Measurements from ENCODE around the gene IFI27.
A peak's percentile ranks its signal among the peaks of the same experiment; 100 is the strongest.
"Not testable (repeated sequence)": the region's sequence is repeated elsewhere in the genome, so short reads cannot be mapped to it uniquely, and the experiment has no call there.

The IFI27 gene

DNA sequence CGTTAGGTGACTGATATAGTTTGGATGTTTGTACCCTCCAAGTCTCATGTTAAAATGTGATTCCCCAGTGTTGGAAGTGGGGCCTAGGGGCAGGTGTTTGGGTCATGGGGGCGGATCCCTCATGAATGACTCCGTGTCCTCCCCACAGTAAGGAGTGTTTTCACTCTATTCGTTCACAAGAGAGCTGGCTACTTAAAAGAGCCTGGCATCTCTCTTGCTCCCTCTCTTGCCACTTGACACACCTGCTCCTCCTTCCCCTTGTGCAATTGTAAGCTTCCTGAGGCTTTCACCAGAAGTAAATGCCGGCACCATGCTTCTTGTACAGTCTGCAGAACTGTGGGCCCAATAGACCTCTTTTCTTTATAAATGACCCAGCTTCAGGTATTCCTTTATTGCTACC lies 16.3 kb downstream of the IFI27 start:
- no peak for DNase-seq

DNA sequence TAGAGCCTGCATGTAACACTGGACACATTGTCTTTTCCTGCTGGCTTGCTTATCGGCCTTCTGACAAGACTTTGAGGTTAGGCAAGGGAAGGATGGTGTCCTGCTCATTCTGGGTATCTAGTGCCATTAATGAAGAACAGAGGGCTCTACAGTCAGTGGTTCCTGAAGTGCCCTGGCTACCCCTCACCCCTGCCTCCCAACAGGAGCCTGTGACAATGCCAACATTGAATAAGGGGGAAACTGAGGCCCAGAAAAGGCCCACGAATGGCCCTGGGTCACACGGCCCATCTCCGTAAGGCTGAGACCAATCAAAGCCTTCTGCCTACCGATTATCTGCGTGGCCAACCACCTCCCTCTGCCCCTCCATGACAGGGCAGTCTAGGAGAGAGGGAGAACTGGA lies 16.8 kb downstream of the IFI27 start:
- DNase-seq: no peak

DNA sequence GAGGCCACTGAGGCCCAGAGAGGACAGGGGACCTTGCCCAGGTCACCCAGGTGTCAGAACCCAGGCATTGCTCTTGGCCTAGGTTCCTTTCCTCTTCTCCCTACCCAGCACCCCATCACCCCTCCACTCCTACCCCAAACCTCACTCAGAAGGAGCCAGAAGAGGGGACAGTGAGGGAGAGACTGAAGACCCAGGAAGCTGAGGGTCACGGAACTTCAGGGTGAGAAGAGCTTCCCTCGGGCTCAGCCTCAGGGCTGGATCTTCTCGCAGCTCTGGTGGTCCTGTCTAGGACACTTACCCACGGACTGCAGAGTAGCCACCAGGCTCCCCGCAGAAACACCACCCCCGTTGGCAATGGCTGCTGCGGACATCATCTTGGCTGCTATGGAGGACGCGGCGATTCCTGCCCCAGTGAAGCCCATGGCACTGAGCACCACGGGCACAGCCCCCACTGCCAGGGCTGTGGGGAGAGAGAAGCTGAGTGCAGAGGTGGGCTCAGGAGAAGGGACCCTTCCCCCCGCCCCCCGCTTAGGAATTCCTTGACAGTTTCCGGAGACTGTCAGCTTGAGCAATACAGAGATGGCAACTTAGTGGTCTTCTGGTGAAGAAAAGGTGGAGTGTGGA lies 17.8 kb downstream of the IFI27 start:
- no peak for DNase-seq

DNA sequence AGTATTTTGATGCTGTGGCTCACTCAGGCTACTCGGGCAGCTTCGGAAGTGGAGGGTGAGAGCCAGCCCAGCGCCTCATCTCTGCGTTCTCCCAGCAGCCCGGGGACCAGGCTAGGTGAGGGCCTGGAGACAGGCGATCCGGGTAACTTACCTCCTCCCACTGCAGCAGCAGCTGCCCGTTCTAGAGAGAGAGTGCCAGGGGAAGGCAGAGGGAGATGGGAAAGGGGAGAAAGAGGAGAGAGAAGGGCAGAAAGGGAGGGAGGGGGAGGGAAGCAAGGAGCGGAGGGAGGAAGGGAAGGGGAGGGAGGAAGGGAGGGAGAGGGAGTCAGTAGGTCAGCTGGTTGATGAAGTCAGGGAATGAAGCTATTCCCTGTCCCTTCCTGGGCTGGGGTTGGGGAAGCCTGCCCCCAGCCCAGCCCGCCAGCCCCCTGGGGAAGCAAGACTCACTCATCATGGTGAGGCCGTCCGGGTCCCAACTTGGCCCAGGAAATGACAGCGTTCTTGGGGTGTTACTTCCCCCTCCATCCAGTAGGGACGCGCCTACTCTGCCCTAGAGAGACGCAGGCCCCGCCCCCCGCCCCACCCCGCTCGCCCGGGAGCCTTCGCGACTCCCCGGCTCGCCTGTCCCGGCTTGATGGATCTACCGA lies 18.7 kb downstream of the IFI27 start, which contains the start of gene IFI27L2:
Gene IFI27L2, minus strand, starts transcription at position 494 of the 647 bp plus-strand sequence. Its CDS starts 40 bp downstream, at position 454.
- peak; percentile 37 for DNase-seq

DNA sequence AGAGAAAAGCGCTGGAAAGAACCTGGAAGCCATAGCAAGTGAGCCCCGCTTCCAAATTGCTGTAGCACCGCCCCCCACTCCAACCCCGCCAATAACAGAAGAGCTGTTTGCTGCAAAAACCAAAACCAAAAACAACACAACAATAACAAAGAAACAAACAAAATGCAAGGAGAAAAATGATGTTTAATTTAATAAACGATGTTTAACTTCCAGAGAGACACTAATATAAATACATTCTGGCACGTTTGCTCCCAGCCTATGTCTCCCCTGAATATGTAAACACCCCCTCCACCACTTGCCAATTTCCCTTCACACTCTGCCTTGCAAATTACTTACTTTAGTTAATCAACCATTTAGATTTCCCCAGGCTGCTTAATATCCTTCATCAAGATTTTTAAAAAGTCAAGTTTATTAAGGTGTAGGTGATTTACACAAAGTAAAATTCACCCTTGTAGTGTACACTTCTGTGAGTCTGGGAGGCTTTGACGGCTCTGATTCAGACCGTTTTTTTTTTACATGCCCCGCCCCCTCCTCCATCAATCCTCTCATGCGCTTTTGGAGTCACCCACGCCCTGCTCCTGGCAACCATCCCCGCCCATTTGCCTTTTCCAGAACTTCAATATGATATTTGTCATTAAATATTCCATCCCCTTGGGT lies 19.4 kb downstream of the IFI27 start:
- peak; percentile 6 for DNase-seq

DNA sequence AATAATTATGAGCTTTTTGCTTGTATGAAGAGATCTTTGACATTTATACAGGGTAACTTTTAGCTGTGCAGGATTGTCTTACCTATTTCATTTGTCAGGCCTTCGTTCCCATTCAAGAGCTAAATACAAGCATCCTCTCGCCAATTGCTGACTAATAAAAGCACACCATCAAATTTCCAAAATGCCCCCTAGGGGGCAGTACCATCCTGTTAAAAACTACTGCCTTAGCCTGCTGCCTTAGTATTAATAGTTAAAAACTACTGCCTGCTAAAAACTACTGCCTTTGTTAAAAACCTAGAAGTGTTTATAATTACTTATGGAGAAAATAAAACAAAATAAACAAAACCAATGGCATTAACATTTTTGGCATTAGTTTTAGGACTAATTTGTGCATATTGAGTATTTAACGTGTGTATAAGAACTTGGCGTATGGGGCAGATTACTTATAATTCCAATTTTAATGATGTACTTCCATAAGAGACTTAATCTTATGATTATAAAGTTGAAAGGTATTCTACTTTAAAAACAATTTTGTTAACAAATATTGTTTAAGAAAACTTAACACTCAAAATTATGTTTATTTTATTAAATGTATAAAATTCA lies 21.9 kb downstream of the IFI27 start:
- peak; percentile 58 for DNase-seq

DNA sequence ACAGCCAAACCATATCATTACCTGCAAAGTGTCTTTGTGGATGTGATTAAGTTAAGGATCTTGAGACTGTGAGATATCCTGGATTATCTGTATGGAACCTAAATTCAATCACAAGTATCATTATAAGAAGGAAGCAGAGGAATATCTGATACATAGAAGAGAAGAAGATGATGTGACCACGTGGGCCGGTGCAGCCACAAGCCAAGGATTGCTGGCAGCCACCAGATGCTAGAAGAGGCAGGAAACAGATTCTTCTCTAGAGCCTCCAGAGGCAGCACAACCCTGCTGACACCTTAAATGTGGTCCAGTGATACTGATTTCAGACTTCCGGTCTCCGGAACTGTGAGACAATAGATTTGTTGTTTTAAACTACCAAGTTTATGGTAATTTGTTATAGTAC lies 24.9 kb downstream of the IFI27 start:
- no peak for DNase-seq

DNA sequence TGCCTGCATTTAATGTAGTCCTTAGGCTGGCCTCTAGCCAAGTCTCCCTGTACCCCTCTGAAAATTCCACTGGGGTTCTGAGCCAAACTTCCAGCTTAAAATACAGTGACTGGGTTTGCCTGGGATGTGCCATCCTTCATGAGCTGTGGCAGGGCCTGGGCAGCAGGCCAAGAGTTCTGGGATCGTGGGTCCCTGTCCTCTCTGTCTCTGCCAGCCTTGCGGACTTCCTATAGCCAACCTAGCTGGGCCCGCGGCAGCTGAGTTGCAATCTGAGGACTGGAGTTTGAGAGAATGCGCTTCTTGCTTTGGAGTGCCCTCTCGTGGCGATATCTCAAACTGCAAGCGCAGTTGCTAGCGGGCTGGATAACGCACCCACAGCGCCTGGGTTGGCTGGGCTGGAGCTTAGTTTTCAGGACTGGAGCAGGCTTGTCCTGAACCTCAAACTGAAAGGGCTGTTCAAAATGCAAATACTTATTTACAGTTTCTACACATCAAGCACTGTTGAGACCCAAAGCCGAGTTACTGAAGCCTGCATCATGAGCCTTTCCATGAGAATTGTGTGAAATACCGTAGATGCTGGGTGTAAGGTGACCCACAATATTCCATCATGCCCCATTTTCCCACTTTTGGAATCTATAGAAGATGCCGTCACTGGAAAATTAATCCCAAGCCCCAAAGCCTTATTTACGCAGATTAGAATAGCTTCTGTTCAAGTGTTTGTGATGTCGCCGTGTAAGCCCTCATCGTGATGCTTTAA lies 26.2 kb downstream of the IFI27 start:
- peak; percentile 86 for DNase-seq

DNA sequence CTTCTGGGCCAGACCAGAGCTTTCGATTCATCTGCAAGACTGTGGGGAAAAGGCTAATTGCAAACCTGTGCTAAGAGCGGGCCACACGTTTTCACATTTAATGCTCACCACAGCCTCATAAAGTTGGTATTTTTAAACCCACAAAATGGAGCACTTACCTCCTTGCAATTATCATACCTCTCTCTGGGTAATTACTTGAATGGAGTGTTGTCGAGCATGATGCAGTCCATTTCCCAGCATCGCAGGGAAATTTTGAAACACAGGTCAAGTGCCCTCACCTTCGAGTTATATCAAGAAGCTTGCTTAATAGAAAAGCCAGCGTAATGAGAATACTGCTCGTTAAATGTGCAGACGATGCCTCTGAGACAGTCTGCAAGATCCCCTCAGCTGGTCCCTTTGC lies 27.7 kb downstream of the IFI27 start:
- DNase-seq: no peak

DNA sequence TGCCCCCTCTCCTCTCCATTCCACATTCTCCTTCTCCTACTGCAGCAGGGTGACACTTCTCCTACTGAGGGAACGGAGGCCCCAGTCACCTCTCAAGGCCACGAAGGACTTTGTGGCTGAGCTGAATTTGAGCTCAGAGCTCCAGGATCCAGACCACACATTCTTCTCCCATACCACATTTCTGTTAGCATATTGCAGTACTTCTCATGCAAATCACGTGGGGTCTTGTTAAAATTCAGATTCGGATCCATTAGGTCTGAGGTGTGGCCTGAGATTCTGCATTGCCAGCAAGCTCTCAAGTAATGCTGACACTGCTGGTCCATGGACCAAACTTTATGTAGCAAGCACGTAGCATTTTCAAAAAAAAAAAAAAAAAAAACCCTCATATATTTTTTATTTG lies 28.5 kb downstream of the IFI27 start:
- DNase-seq: no peak

DNA sequence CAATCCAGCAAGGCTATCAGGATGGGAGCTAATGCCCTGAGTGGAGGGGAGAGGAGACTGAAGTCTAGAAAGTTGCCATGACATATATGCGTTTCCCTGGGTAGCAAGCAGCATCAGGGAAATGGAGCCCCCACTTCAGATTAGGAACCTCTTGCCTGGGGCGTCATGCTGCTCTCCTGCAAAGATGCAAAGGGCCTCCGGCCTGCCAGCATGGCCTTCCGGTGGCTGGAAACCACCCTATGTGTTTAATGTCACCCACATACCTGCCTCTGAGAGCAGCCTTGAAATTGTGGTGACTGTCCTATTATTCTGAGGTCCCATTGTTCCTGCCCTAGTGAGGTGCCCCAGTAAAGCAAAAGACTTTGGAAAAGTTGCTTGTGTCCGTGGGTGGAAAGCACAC lies 28.9 kb downstream of the IFI27 start:
- no peak for DNase-seq

DNA sequence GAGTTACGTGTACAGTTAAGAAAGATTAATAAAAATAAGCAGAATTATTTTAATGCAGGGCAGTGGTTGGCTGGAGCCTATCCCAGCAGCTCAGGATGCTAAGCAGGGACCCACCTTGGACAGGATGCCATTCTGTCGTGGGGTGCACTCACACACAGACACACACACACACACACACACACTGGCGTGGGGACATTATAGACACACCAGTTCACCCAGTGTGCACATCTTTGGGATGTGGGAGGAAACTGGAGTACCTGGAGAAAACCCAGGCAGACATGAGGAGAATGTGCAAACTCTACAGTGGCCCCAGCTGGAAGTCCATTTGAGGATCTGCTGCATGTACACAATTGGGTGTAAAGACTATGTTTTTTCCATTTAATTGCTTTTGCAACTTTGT lies 31.7 kb downstream of the IFI27 start:
- DNase-seq: no peak

DNA sequence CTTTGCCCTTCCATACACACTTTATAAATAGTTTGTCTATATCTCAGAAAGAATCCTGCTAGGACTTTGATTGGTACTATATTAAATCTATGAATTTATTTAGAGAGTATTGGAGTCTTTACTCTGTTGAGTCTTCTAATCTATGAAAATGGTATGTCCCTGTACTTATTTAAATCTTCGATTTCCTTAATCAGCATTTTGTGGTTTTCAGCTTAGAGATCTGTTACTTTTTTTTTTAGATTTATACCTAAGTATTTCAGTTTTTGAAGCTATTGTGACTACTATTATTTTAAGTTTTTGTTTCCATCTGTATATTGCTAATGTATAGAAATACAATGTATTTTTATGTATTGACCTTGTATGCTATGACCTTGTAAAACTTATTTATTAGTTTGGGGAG lies 32.3 kb downstream of the IFI27 start:
- DNase-seq: no peak

DNA sequence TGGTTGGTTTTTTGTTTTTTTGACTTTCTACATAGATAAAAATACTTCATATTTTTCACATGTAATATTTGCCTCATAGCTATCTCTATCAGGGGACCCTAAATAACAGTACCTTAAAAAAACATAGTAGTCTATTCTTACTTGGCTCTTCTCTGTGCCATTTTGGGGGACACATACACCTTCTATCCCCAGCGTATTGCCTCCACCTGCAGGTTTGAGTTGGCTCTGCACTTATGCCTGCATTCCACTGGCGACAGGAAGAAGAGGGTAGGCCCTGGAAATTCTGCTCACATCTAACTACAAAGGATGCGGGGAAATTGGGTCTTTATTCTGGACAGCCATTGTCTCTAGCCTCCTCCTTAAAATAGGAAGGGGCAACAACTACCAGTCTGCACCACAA lies 32.7 kb downstream of the IFI27 start:
- no peak for DNase-seq

DNA sequence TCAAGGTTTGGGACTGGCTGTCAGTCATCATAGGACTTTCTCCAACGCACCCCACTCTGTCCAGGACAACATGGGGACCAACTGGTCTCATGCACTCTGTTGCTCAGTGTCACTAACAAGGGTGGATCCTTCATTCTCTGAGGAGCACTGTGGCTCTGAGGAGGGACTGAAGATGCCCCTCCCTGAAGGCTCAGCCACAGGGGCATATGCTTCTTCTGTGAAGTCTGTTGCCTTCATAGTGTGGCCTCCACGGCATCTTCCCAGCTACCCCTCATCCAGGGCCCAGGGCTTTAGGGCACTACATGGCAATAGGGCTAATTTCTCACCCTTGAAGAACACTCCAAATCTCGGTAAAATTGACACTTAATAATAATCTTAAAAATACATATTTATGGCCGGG lies 33.2 kb downstream of the IFI27 start:
- DNase-seq: no peak

DNA sequence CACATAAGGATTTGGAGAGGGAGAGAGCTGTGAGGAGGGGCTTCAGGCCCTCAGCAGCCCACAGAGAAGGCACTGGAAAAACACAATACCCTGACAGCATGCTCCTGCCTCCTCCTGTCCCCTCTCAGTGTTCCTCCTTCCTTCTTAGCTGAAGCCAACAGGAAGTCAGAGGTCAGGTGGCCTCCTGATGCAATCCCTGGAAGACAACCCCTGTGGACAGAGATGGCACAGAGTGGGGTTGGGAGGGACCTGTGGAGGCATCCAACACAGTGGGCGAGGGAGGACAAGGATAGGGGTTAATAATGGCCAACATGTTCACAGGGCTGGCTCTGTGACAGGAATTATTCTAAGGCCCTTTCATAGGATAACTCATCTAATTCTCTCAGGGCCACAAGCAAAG lies 34.2 kb downstream of the IFI27 start:
- DNase-seq: no peak

DNA sequence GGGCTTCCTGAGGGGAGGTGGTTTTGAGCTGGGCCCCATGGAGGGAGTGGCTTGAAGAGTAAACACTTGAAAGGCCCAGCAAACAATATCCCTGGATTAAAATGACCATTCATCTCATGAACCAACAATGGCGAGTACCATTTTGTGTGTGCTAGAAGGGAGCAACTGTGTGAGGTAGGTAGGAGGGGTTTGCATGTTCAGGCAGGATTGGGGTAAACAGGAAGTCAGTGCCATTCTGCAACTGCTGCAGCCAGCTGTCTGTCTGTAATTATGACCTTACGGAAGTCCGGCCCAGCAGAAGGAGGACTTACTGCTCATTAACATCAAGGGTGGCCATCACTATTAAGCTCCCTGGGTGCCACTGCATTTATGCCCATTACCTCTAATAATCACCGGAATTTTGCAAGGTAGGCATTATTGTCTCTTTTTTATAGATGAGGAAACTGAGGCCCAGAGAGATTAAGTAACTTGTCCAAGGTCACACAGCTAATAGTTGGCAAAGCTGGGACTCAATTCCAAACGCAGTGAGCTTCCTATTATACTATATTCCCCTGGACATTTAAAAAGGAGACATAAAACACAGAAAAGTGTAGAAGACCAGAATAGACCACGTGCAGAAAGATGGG lies 35.5 kb downstream of the IFI27 start:
- no peak for DNase-seq

DNA sequence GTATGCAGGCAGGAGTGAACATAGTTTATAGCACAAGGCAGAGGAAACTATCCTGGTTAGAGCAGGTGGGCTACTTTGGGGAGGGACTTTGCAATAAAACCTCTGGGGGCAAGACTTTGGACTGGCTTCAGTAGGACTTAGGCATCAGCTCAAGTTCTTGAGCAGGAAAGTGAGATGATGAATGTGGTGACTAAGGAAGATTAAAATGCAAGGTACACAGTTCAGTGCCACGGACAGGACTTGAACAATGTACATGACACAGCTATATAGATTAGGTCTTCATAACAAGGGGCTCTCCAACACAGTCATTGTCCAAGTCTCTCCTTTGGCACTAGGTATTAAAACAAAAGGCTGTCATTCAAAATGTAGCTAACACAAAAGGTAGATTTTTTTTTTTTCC lies 42.1 kb downstream of the IFI27 start:
- DNase-seq: no peak

DNA sequence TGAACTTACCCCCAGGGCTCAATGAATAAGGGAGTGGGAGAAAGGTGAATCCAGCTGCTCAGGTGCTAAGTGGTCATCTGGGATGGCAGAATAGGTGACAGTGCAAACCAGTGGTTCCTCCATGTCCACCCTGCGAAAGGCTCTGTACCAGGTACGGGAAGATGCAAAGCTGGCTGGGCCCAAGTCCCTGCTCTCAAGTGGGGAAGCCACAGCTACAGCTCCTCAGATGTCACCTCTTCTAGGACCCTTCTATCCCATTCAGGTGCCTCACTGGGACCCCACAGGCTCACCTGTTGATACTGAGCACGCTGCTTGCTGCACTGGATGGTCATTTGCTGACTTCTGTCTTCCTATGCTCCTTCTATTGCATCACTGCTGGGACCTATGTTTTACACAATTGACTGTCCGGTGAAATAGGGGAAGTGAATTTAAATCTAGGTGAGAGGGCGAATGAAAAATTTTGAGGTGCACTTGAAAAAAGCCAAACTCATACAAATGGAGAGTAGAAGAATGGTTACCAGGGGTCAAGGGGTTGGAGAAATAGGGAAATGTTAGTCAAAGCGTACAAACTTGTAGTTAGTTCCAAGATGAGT lies 43.3 kb downstream of the IFI27 start:
- DNase-seq: no peak

DNA sequence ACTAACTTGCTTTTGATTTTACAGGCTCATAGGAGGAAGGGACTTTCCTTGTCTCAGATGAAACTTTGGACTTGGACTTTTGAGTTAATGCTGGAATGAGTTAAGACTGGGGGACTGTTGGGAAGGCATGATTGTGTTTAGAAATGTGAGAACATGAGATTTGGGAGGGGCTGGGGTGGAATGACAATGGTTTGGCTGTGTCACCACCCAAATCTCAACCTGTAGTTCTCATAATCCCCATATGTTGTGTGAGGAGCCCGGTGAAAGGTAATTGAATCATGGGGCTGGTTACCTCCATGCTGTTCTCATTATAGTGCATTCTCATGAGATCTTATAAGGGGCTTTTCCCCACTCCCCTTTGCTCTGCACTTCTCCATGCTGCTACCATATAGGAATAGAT lies 45.6 kb downstream of the IFI27 start:
- DNase-seq: not testable (repeated sequence)

DNA sequence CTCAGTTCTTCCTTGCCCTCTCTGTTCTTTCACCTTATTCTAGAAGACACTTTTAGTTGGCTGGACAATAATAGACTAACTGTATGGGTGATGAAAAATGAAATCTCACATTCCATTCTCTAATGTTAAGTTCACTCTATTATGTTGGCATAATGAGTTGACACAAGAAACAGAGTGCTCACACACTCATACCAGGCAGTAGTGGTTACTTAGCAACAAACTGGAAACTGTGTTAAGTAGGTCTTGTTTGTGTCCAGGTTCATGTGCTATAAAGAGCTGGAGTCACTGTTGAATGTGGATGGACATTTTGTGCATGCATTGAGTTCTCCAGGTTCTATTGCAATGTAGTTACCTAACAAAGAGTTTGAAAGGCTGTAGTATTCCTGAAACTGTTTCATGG lies 46.7 kb downstream of the IFI27 start:
- DNase-seq: no peak

DNA sequence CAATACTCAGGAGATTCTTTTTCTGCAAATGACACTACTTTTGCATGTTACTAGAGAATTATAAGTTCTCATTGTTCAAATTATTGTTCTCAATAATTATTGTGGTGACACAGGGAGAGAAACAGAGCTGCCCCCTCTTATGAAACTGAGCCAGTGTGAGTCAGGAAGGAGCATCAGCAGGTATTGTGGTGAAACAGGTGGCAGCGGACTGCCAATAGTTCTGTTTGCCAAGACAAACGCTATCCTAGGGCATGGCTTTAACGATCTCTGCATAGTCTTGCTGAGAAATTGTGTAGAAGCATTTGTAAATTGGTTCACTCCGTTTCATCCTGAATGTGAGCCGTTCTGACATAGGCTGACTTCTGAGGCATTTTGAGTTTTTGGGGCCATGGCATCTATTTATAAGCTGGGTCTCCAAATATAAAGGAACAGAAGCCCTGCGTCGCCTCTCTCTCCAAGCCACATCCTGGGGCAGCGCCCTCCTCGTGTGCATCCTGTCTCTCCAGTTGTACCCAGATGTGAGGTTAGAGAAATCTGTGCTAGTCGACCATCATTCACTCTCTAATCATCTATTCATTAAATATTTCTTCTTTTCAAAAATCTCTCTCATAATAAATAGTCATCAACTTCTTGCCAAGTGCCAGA lies 47.8 kb downstream of the IFI27 start:
- no peak for DNase-seq
